Measurements from ENCODE around the gene GC. TPM values are rescaled to one million over a fixed set of nuclear protein-coding genes. Genes with fewer than 3 reads are reported as not detected.

GC gene
- total and polyA plus RNA-seq, 9 of the 15 experiments (the other 6 are each of a cell fraction or from before 2014, with no cell fraction given), result 0.44 TPM; not detected in 8

DNA sequence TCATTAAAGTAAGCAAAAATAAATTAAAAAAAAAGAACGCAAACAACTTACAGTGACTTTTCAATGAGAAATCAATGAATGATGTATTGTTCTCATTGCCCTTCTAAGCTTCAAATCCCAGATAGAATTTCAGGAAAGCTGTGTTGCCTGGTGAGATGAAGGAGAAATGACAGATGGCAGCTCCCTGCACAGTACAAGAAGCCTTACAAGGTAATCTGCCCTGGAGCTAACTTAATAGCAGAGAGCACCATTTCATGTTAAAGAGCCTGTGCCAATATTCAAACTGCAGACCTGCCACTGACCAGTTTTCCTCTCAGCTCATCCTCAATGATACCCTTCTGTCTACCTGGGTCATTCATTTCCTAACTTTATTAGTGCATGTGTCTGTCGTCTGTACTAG lies 54.0 kb downstream of the GC start (continued):
- no peak for TF ChIP-seq BRD4 (IDR thresholded peaks at IDR 0.05)

DNA sequence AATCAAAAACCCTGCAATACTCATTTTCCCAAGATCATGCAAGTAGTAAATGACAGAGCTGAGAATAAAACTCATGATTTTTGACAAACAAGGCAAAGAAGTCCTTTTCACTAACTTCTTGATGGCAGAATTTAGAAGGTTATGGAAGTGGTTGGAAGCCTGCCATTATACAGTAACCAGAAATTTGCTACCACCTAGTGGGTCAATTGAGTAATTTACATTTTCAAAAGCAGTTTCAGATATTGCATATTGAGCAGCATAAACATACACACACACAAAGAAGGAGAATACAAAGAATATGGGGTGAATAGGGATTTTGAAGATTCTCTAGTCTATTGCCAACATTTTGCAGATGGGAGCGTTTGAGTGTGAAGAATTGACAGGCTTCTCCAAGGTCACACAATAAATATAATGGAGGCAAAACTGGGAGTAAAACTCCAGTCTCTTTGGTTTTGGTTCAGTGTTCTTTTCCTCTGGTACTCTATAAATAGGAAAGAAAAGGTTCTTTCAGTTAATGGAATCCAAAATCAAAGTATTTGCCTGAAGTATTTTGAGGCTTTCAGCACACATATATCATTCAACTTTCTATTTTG lies 70.2 kb downstream of the GC start:
- intact Hi-C loops (cut with micrococcal nuclease), result loop anchor here (2.0 to 5.0 kb wide), 4 partner anchors 443 to 1061 kb away; no protein-coding TSS in a partner anchor
- no peaks in the 10 kb centered on the region for H4K20me1 ChIP-seq (replicated peaks; ENCODE audit: control insufficient read depth, insufficient read depth, low read length)
- no peaks in the 10 kb centered on the region for H3K9me3 ChIP-seq (replicated peaks; ENCODE audit: control insufficient read depth, insufficient read depth, low read depth, low read length)
- H2AFZ ChIP-seq (ENCODE audit: low read depth, low read length), result no peak overlapping the region
- 0% methylated on average over 1 of the region's 1 CpG for WGBS (ENCODE audit: insufficient coverage, low coverage, missing lambda C conversion rate)
- H3K4me2 ChIP-seq (ENCODE audit: insufficient read depth, low read length), result no peak overlapping the region
- ChIA-PET CTCF (ENCODE audit: low intra/inter-chr PET ratio) (interaction anchor here (1.2 to 2.1 kb wide), 4 partner anchors 484 to 1112 kb away, joined by 3 to 8 read pairs (median 6); no protein-coding TSS in a partner anchor), POLR2A (no interaction called here)
- H3K9me1 ChIP-seq (ENCODE audit: control insufficient read depth, insufficient read depth, low read length), result no peaks in the 10 kb centered on the region
- in situ Hi-C loops (cut with MboI), result loop anchor here (25.0 kb wide), 2 partner anchors 451 to 1101 kb away; no protein-coding TSS in a partner anchor
- no TSS peak for BruUV-seq (replicated peaks)
- no peak overlapping the region for H3K27ac ChIP-seq (ENCODE audit: extremely low read depth, low read depth, low read length)
- peak; percentile 10 to 32 (median 18) for DNase-seq (ENCODE audit: extremely low read depth in 1 of 4, low spot score in 3 of 4)
- no peak overlapping the region for H3K9ac ChIP-seq (ENCODE audit: insufficient read depth in 1 of 2, low read depth in 2 of 2, low read length in 2 of 2)
- H3K4me1 ChIP-seq (replicated peaks in 1 of 2; ENCODE audit: control insufficient read depth in 2 of 2, insufficient read depth in 2 of 2, low read length in 2 of 2), result no peaks in the 10 kb centered on the region
- peak; percentile 82 for FAIRE-seq
- ATAC-seq, result peak; percentile 62
- H3K36me3 ChIP-seq (ENCODE audit: control insufficient read depth, insufficient read depth, low read length), result no peaks in the 10 kb centered on the region
- H3K79me2 ChIP-seq (ENCODE audit: control insufficient read depth, insufficient read depth, low read length), result no peaks in the 10 kb centered on the region
- no peaks in the 10 kb centered on the region for H3K27me3 ChIP-seq (ENCODE audit: control insufficient read depth in 2 of 2, insufficient read depth in 2 of 2, low read length in 2 of 2)
- H3K4me3 ChIP-seq, result no peak overlapping the region
- TF ChIP-seq, protein P1, sequence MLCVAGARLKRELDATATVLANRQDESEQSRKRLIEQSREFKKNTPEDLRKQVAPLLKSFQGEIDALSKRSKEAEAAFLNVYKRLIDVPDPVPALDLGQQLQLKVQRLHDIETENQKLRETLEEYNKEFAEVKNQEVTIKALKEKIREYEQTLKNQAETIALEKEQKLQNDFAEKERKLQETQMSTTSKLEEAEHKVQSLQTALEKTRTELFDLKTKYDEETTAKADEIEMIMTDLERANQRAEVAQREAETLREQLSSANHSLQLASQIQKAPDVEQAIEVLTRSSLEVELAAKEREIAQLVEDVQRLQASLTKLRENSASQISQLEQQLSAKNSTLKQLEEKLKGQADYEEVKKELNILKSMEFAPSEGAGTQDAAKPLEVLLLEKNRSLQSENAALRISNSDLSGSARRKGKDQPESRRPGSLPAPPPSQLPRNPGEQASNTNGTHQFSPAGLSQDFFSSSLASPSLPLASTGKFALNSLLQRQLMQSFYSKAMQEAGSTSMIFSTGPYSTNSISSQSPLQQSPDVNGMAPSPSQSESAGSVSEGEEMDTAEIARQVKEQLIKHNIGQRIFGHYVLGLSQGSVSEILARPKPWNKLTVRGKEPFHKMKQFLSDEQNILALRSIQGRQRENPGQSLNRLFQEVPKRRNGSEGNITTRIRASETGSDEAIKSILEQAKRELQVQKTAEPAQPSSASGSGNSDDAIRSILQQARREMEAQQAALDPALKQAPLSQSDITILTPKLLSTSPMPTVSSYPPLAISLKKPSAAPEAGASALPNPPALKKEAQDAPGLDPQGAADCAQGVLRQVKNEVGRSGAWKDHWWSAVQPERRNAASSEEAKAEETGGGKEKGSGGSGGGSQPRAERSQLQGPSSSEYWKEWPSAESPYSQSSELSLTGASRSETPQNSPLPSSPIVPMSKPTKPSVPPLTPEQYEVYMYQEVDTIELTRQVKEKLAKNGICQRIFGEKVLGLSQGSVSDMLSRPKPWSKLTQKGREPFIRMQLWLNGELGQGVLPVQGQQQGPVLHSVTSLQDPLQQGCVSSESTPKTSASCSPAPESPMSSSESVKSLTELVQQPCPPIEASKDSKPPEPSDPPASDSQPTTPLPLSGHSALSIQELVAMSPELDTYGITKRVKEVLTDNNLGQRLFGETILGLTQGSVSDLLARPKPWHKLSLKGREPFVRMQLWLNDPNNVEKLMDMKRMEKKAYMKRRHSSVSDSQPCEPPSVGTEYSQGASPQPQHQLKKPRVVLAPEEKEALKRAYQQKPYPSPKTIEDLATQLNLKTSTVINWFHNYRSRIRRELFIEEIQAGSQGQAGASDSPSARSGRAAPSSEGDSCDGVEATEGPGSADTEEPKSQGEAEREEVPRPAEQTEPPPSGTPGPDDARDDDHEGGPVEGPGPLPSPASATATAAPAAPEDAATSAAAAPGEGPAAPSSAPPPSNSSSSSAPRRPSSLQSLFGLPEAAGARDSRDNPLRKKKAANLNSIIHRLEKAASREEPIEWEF (CRISPR knock-in tag; IDR thresholded peaks at IDR 0.05), result no peak
- TF ChIP-seq RBM17 (IDR thresholded peaks at IDR 0.05; ENCODE audit: borderline replicate concordance, low read depth, low read length) (no peak), YBX1 (IDR thresholded peaks at IDR 0.05) (no peak), ZKSCAN1 (IDR thresholded peaks at IDR 0.05; ENCODE audit: low read depth, low read length) (no peak), ZNF224 (CRISPR knock-in tag; IDR thresholded peaks at IDR 0.05) (no peak), RFX7 (CRISPR knock-in tag; IDR thresholded peaks at IDR 0.05) (no peak), RB1 (IDR thresholded peaks at IDR 0.05; ENCODE audit: low read depth) (no peak), NFIC (IDR thresholded peaks at IDR 0.05) (peak; percentile 89), NCOA1 (IDR thresholded peaks at IDR 0.05; ENCODE audit: low read depth) (no peak)
- TF ChIP-seq, protein P2, sequence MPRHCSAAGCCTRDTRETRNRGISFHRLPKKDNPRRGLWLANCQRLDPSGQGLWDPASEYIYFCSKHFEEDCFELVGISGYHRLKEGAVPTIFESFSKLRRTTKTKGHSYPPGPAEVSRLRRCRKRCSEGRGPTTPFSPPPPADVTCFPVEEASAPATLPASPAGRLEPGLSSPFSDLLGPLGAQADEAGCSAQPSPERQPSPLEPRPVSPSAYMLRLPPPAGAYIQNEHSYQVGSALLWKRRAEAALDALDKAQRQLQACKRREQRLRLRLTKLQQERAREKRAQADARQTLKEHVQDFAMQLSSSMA (CRISPR knock-in tag; IDR thresholded peaks at IDR 0.05), result no peak
- TF ChIP-seq, protein P3, sequence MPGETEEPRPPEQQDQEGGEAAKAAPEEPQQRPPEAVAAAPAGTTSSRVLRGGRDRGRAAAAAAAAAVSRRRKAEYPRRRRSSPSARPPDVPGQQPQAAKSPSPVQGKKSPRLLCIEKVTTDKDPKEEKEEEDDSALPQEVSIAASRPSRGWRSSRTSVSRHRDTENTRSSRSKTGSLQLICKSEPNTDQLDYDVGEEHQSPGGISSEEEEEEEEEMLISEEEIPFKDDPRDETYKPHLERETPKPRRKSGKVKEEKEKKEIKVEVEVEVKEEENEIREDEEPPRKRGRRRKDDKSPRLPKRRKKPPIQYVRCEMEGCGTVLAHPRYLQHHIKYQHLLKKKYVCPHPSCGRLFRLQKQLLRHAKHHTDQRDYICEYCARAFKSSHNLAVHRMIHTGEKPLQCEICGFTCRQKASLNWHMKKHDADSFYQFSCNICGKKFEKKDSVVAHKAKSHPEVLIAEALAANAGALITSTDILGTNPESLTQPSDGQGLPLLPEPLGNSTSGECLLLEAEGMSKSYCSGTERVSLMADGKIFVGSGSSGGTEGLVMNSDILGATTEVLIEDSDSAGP (CRISPR knock-in tag; IDR thresholded peaks at IDR 0.05), result no peak

All from K562 (cell line).